NCI-H2029 (cell line): ENCODE data around the gene CTTN.
A peak's percentile ranks its signal among the peaks of the same experiment; 100 is the strongest.

Source experiments
- DNase-seq: peaks from one replicate; lab custom pipeline; 2025; lab: John Stamatoyannopoulos, UW

CTTN gene

DNA sequence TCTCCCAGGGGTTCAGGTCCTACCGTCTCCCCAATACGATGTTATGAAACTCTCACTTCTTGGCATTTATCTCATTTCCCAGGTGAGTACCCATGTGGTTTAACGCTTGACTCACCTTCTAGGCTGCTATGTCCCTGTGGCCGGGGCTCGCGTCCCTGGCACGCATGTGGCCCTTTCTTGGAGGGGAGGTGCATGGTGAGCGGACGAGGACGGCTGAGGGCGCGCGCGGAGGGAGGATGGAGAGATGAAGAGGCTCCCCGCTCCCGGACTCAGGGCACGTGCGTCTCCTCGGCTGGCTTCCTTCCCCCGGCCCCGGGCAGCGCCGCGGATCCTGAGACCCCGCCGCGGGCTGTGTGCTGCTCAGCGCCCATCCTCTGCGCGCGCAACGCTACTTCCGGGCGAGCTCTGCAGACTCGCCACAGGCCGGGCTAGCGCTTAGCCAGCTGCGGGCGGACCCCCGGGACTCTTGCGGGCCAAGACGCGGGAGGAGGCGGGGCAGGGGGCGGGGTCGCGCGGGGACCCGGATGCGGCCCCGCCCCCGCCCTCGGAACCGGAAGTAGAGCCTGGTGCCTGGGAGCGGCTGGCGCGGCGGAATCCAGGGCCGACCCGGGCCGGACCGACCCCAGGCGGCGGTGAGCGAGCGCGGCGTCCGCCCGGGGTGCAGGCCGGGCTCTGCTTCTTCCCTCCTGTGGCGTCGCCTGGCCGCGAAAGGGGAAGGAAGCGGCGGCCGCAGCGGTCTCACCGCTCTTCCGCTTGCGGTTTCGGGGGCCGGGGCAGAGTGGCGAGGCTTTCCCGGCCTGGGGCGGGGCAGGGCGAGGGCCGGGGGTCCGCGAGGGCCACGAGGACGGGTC is at the start of gene CTTN:
CTTN (plus strand) TSS at position 547 of the 851 bp plus-strand sequence. CDS start 8,769 bp downstream, outside the sequence.
- DNase-seq = peak; percentile 79

DNA sequence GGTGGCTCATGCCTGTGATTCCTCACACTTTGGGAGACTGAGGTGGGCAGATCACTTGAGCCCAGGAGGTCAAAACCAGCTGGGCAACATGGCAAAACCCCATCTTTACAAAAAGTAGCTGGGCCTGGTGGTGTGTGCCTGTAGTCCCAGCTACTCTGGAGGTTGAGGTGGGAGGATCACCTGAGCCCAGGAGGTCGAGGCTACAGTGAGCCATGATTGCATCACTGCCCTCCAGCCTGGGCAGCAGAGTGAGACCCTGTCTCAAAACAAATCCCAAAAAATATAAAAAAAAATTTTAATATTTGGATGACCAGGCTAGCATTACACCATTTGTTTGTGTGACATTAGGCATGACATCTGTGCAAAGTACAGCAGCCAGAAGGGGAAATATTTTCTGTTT is 49.7 kb upstream of the CTTN start:
- no peak for DNase-seq

DNA sequence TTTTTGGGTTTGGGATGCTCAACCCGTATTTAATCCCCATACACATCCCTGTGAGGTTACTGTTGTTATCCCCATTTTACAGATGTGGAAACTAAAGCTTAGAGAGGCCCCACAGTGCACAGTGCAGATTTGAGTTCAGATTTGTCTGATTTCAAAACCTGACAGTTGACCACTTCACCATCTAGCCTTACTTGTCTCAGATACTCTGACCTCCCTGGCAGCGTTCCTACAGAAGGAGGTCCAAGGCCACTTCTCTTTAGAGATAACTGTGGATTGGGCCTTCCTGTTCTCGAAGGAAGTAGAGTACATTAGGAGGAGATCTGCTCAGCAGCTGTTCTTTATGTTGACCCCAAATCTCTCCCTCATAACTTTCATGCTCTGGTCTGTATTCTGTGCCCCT is 46.7 kb upstream of the CTTN start:
- no peak for DNase-seq

DNA sequence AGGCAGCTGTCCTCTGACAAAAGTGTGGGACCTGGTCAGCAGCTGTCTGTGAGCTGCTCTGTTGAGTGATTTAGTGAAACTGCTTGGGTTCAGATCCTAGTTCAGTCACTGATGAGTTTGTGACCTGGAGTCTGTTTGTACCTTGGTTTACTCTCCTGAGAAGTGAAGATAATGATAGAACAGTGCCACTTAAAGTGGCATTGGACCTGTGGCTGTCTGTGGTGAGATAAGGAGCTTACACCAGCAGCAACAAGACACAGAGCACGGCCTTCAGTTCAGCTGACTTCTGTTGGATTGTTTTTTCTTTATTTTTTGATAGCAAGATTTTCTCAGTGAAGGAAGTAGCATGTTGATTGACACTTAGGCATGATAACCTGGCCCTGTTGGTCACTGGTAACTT is 46.2 kb upstream of the CTTN start:
- DNase-seq = no peak

DNA sequence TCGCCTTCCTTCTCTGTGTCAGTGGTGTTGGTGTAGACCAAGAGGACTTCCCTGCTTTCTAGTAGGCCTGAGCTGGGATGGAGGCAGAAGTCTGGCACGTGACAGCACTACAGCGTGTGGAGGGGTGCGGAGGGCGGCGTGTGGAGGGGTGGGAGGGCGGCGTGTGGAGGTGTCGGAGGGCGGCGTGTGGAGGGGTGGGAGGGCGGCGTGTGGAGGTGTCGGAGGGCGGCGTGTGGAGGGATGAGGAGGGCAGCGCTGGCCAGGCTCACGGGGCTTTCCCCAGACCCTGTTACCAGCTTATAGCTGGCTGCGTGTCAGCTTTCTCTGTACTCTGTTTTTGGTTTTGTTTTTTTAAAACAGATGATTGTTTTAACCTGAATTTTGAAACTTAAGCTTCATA is 45.7 kb upstream of the CTTN start:
- DNase-seq = no peak

DNA sequence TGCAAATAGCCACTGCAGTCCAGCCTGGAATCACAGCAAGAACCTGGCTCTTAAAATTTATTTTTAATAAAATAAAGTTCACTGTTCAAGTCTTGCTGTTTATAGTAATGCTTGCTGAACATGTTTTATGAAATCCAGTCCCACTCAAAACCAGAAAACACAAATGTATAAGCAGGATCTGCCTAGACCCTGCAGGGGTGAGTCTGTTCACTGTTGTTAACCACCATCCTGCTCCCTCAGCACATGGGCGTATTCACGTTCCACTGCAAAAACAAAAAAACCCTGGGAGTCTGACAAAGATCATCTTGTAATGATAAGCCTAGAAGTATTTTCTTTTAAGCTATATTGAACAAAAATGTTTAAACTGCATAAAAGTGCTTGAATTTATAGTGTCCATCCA is 45.0 kb upstream of the CTTN start:
- DNase-seq = no peak

DNA sequence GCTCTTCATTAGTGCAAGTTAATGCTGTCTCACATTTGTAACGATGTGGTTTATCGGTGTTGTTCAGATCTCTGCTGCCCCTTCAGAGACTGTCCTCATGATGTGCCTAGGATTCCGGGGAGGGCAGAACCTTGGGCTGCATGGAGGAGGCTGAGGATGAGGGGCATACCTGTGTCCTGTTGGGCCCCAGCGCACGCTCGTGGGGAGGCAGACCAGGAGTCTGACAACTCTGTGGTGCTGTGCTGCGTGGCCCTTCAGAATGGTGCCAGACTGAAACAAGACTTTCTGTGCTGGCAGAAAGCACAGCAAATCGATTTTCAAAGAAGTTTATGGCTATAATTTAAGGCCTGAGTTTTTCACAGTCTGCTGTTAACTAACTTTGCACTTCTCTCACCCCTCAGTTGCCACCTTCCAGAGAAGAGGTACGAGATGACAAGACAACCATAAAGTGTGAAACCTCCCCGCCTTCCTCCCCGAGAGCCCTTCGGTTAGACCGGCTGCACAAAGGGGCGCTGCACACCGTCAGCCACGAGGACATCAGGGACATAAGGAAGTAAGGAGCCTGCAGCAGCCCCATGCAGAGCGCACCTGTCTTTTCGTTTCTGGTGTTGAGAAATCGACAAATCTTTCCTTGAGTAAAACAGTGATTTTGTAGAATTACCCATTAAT is 44.3 kb upstream of the CTTN start:
- DNase-seq = no peak

DNA sequence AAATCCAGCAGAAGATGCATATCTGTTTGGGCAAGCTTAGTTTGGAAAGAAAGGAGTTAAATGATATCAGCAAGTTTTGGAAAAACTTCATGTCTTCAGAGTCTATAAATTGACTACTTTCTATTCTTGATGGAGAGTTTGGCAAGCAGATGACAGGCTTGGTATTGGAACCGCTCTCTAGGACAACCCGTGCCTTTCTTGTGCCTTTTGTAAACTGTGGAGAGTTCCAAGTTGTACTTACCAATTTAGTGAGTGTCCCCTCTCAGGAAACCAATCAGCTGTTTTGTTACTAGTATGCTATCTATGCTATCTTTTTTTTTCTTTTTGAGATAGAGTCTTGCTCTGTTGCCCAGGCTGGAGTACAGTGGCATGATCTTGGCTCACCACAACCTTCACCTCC is 43.7 kb upstream of the CTTN start:
- DNase-seq = no peak

DNA sequence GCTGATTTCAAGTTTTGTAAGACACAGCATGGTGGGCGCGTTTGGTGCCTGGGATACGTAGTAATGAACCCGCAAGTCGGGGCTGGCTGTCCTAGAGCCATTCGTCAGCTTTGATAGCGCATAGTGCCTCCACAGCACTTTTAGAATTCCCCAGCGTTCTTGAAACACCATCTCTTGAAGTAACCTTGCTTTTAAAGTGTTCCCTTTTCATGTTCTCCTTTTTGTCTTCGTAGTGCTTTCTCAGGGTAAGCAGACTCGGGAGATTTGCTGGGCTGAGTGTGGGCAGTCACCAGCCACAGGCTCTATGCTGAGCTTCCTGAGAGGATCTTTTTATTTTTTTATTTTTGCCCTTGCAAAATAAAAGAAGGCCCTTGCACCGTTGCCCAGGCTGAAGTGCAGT is 39.6 kb upstream of the CTTN start:
- DNase-seq = no peak

DNA sequence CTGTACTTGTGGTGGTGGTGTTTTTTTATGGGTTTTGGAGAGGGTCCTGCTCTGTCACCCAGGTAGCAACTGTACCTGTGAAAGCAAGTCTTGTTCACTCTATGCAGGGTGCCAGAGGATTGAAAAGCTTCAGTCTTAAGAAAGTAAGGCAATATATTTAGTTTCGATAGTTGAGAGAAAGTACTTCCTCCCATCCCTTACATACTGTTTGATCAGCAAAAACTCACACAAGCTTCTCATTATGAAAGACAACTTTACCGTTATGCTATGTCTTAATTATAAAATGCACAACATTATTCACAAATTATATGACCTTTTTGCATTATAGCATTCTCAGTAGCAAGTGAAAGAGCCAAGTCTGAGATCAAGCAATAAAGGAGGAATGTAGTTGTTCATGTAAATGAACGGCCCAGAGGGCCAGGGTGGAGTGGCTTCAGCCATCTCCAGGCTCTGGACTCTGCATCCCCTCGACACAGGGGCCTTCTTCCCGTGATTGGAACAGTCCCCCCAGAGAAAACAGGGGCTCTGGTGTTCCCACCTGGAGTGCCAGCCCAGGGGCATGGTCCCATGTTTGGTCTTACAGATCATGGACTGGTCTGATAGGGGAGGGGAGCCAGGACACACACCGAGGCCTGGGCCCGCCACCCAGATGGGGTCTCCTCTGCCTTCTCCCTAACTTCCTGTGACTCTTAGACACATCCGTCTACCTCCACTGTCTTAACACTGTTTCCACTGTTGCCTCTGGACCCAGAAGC is 38.7 kb upstream of the CTTN start:
- DNase-seq = no peak

DNA sequence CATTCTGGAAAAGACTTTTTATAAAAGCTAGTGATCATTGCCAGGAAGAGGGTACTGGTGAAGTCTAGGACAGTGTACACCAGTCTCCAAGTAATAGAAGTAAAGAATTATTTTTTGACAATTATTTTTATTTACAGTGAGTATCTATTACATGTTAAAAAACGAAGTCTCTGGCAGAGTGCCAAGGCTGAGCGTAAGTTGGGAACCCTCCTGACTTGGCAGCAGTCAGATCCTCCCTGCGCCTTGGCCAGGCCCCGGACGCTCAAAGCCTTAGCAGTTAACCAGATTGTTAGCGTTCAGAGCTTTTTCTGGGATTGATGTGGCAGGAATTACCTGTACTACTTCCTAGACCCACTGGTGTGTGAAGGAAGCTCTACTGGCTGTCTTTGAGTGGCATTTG is 38.1 kb upstream of the CTTN start:
- no peak for DNase-seq

DNA sequence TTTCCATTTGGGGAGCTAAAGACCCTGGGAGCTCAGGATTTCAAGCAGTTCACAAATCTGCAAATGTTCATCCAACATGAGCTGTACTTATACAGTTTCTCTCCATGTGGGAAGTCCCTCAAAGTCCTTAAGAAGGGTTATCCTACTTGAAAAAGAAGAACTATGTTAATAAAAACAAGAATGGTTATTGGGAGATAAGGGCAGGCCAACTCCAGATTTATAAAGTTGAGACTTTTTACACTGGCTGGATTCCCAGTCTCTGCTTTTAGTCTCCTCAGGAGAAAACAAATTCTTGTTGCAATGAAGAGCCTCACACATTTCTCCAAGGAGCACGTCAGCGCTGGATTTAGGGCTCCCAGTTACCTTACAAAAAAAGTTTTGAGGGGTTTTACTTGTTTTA is 34.2 kb upstream of the CTTN start:
- DNase-seq = no peak

DNA sequence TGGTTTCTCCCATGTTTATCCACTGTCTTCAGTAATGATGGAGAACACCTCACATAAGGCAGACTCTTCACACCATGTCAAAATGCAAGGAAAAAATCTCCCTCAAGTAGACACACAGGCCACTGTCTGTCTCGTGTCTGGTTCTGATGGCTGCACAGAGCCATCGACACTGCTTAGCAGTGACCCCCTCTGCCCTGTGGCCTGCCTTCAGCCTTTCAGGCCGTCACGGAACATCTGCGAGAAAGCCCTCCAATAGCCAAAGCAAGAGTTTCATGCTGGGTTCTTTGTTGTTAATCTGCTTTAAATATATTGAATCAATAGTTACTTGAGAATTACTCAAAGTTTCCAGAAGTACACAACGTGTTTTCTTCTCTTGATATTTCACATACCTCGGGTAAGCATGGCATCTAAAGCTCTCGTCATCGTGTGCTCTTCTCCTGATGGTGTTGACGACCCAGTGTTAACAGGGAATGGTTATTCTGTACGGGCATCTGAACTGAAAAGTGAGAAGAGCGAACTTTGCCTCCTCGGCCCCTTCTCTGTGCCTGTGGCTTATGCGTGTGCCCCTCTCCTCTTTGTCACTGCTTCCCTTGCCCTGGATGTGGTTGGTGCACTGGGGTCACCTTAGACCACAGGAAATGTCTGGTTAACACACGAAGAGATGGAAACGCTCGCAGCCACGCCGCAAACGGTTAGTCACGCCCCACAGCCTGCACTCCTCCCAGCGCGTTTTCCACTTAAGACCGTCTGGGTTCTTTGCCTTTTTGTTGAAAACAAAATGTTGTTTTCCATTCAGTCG is 33.4 kb upstream of the CTTN start:
- DNase-seq = no peak

DNA sequence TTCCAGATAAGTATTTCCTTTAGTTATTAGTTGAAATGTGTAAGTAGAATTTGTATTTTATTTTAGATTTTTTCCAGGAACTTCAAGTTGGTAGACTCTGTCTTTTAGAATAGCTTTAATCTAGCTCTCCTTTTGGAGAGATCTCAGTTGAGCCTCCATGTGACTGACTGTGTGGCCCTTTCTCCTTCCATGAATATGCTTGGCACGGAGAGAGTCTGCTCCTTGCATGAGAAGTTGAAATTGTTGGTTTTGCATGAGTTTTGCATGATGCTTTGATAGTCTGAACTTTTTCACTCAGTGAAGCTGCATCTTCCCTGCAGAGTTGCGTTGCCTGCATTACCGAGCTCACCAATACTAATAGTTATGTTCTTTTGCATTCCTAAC is 32.8 kb upstream of the CTTN start:
- DNase-seq = no peak

DNA sequence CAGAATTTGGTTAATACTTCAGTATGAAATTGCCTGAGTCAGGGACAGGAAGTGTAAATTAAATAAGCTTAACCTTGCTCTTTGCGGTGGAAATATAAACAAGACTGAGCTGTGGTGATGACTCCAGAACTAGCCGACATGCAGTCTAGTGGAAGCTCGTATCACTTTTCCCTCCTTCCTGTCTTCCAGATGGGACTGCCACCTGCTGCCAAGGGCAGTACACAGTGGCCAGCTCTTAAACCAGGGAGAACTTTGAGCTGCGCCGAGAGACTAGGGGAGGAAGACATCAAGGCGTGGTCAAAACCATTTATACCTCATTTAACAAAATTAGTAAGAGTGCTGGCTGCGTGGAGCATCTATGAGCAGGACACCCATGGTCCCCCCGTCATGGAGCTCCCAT is 31.3 kb upstream of the CTTN start:
- DNase-seq = peak; percentile 22

DNA sequence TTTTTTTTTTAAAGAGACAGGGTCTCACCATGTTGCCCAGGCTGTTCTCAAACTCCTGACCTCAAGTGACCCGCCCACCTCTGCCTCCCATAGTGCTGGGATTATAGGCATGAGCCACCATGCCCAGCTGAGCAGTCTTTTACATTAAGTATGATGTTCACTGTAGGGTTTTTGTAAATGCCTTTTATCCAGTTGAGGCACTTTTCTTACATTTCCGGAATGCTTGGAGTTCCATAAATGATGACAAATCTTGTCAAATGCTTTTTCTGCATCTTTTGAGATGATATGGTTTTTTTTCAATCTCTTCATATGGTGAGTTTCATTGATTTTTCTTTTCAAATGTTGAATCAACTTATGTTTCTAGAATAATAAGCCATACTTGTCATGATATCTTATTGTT is 29.4 kb upstream of the CTTN start:
- no peak for DNase-seq

DNA sequence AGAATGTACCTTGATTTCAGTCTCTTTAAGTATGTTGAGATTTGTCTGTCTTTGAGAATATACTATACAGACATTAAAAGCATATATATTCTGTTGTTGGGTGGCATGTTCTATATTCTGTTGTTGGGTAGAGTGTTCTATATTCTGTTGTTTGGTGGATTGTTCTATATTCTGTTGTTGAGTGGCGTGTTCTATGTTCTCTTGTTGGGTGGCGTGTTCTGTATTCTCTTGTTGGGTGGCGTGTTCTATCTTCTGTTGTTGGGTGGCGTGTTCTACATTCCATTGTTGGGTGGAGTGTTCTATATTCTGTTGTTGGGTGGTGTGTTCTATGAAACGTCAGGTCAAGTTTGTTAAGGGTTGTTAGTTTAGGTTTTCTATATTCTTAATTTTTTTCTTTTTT is 27.1 kb upstream of the CTTN start:
- no peak for DNase-seq

DNA sequence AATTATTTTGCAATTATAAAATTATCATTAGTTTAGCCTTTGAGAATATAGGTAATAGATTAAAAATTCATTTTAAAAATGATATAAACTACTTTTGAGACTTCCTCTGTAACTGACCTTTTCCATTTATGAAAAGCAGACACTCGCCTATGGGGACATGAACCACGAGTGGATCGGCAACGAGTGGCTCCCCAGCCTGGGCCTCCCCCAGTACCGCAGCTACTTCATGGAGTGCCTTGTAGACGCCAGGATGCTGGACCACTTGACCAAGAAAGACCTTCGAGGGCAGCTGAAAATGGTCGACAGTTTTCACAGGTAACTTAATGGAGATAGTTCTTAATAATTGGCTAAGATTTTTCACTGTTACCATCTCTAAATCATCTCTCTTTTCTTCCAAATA is 26.3 kb upstream of the CTTN start:
- no peak for DNase-seq

DNA sequence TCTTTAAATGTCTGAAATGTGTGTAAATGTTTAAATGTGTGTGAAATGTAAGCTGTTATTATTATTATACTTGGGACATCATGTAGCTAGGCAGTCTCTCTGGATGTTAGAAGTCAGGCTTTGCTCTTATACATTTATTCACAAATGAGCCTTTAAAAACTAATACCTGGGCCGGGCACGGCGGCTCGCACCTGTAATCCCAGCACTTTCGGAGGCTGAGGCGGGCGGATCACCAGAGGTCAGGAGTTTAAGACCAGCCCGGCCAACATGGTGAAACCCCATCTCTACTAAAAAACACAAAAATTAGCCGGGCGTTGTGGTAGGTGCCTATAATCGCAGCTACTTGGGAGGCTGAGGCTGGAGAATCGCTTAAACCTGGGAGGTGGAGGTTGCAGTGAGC is 21.7 kb upstream of the CTTN start:
- no peak for DNase-seq

DNA sequence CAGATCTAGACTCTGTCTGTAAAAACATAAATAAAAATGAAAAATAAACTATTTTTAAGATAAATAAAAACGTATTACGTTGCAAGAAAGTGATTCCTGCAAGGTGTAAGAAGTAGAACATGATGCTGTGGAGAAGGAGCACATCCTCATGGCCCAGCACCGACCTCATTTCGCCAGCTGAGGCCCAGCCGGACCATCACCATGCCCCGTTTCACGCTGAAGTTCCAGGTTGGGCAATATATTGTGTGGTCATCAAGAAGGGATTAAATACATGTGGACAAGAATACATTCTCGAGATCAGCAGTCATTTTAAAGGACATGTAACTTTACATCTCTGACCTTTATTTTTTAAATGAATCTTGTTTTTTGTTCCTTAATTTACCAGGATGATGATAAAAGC is 20.7 kb upstream of the CTTN start:
- no peak for DNase-seq

DNA sequence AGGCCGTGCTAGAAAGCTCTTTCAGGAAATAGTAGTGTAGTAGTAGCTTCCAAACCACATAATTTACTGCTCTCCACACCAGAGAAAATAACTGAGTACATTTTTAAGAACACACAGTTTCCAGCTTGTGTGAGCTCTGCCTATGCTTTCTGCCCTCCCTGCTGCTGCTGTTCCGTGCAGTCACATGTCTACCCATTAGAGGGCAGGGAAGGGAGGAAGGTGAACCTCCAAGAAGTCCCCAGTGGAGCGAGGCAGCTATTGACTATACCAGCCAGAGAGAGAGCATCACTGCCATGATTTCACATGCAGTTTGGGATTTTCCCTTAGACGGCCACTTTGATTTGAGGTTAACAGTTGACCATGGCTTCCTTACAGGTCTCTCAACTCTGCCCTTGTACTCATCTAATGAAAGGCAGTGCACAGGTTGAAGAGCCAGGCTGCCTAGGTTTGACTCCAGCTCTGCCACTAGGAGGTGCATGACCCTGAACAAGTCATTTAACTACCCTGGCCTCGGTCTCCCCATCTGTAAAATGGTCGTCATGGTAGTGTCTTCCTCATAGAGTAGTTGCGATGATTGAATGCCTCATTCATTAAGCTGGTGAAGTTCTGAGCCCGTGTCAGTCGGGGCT is 19.7 kb upstream of the CTTN start:
- DNase-seq = no peak

DNA sequence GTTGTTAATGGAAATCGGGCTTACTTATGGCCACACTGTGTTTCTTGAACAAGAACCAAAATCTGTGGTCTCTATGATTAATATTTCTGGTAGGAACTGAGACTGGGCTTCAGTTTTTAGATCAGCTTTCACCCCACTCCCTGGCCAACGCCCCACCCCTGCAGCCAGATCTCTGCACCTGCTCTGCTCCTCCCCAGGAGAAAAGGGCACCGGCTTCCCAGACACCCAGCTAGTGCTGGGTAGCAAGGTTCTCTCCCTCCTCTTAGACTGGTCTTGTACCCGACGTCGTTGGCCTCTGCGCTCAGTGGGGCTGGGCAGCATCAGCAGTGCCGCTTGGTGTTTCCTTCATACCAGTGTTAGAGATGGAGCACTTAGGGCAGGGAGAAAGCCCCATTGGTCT is 17.0 kb upstream of the CTTN start:
- no peak for DNase-seq
